ENCODE measurements around the gene CAPZB. TPM values are rescaled to one million over a fixed set of nuclear protein-coding genes. Genes with fewer than 3 reads are reported as not detected.
A peak's percentile ranks its signal among the peaks of the same experiment; 100 is the strongest.

CAPZB gene
- polyA plus RNA-seq, 1 of the 3 experiments (the other 2 are of a cell fraction), result 122 TPM

DNA sequence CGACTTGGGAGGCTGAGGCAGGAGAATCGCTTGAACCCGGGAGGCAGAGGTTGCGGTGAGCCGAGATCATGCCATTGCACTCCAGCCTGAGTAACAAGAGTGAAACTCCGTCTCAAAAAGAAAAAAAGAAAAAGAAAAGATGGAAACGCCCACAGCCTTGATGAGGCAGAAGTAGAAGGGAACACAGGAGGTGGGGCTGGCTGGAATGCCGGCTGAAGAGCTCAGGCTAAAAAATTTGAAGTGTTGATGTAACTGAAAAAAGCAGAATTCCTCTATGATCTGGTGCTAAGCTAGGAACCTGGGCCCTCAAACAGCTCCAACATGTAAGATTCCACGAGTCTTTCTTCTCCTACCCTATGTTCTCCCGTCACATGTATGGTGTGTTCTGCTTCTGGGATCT, 119.6 kb downstream of the CAPZB start:
- Histone ChIP-seq H4K20me1 (ENCODE audit: insufficient read depth) (peaks cover 79% of the 10 kb centered on the region), H3K79me2 (ENCODE audit: insufficient read depth) (peaks cover 56% of the 10 kb centered on the region), H3K27me3 (ENCODE audit: insufficient read depth) (no peaks in the 10 kb centered on the region), H3K36me3 (replicated peaks in 1 of 2; ENCODE audit: control insufficient read depth in 1 of 2, insufficient read depth in 2 of 2, low read length in 1 of 2) (peaks cover 0 to 5% of the 10 kb centered on the region in 2 experiments), H3K9ac (no peak overlapping the region), H3K27ac (ENCODE audit: low read depth in 2 of 2, low read length in 1 of 2) (no peak overlapping the region), H3K4me3 (ENCODE audit: low read depth in 2 of 2, low read length in 1 of 2) (no peak overlapping the region), H3F3A (replicated peaks; ENCODE audit: insufficient read depth) (no peaks in the 10 kb centered on the region), H3K9me2 (no peaks in the 10 kb centered on the region), H3K4me2 (no peak overlapping the region), H3K9me3 (no peaks in the 10 kb centered on the region), H2AFZ (ENCODE audit: low read depth) (no peak overlapping the region), H3K4me1 (ENCODE audit: control insufficient read depth in 1 of 2, insufficient read depth in 2 of 2, low read depth in 1 of 2, low read length in 1 of 2) (peaks cover 0 to 48% of the 10 kb centered on the region in 2 experiments; a peak in 1 of 4 replicates)
- ChIA-PET CTCF (interaction anchor here (0.6 to 0.7 kb wide), 2 partner anchors 9 to 285 kb away, joined by 3 read pairs; no protein-coding TSS in a partner anchor), POLR2A (no interaction called here)
- TF ChIP-seq, protein P1, sequence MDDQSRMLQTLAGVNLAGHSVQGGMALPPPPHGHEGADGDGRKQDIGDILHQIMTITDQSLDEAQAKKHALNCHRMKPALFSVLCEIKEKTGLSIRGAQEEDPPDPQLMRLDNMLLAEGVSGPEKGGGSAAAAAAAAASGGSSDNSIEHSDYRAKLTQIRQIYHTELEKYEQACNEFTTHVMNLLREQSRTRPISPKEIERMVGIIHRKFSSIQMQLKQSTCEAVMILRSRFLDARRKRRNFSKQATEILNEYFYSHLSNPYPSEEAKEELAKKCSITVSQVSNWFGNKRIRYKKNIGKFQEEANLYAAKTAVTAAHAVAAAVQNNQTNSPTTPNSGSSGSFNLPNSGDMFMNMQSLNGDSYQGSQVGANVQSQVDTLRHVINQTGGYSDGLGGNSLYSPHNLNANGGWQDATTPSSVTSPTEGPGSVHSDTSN (IDR thresholded peaks at IDR 0.05), result no peak
- TF ChIP-seq SMC3 (IDR thresholded peaks at IDR 0.05; ENCODE audit: low read depth, low read length) (no peak), TEAD4 (IDR thresholded peaks at IDR 0.05; ENCODE audit: borderline replicate concordance, insufficient read depth) (no peak), USF2 (IDR thresholded peaks at IDR 0.05; ENCODE audit: borderline replicate concordance, low read depth, low read length) (no peak), SIN3A (IDR thresholded peaks at IDR 0.05; ENCODE audit: borderline replicate concordance, low read depth, low read length) (no peak), EZH2phosphoT487 (IDR thresholded peaks at IDR 0.05; ENCODE audit: borderline replicate concordance, low read depth) (no peak), ZBTB33 (IDR thresholded peaks at IDR 0.05; ENCODE audit: borderline replicate concordance, low read depth) (no peak), NFIC (IDR thresholded peaks at IDR 0.05; ENCODE audit: borderline replicate concordance) (no peak)
- WGBS (ENCODE audit: low lambda C conversion rate), result 90% methylated on average over 8 of the region's 10 CpGs
- no peak for DNase-seq

- H3K79me2 ChIP-seq (ENCODE audit: insufficient read depth), result peaks cover 64% of the 10 kb centered on the region; the same call in 1 of the 2 replicates
- POLR2A ChIA-PET, result no interaction called here
- H2AFZ ChIP-seq (ENCODE audit: low read depth), result no peak overlapping the region
- no peak overlapping the region for H3K4me2 ChIP-seq
- DNase-seq, result no peak
- peaks cover 86% of the 10 kb centered on the region for H4K20me1 ChIP-seq (ENCODE audit: insufficient read depth)
- H3K9ac ChIP-seq, result no peak overlapping the region
- no peaks in the 10 kb centered on the region for H3K9me2 ChIP-seq
- H3F3A ChIP-seq (replicated peaks; ENCODE audit: insufficient read depth), result no peaks in the 10 kb centered on the region
- no peak overlapping the region for H3K4me3 ChIP-seq (ENCODE audit: low read depth in 2 of 2, low read length in 1 of 2)
- no peaks in the 10 kb centered on the region for H3K9me3 ChIP-seq
- H3K27ac ChIP-seq (ENCODE audit: low read depth in 2 of 2, low read length in 1 of 2), result peak overlapping the region in 1 of 2 experiments; percentile 36; a peak in 1 of 4 replicates
- peaks cover 0 to 42% of the 10 kb centered on the region in 2 experiments; a peak in 1 of 4 replicates for H3K4me1 ChIP-seq (ENCODE audit: control insufficient read depth in 1 of 2, insufficient read depth in 2 of 2, low read depth in 1 of 2, low read length in 1 of 2)
- WGBS (ENCODE audit: low lambda C conversion rate), result 97% methylated on average over 7 of the region's 8 CpGs
- TF ChIP-seq MXI1 (IDR thresholded peaks at IDR 0.05; ENCODE audit: low read depth, low read length), result no peak
- no peak for TF ChIP-seq SIN3A (IDR thresholded peaks at IDR 0.05; ENCODE audit: borderline replicate concordance, low read depth, low read length)
- no peak for TF ChIP-seq GABPA (IDR thresholded peaks at IDR 0.05; ENCODE audit: low read depth)
- peaks cover 7 to 9% of the 10 kb centered on the region in 2 experiments for H3K36me3 ChIP-seq (replicated peaks in 1 of 2; ENCODE audit: control insufficient read depth in 1 of 2, insufficient read depth in 2 of 2, low read length in 1 of 2)
- no peaks in the 10 kb centered on the region for H3K27me3 ChIP-seq (ENCODE audit: insufficient read depth)
- CTCF ChIA-PET, result interaction anchor here (1.1 to 3.7 kb wide), 4 partner anchors 10 to 24 kb away, joined by 3 to 16 read pairs (median 8); no protein-coding TSS in a partner anchor
Measured at GRCh38 chr1:19363536-19364152, 121.7 kb downstream of the CAPZB start.

All from SK-N-SH (cell line).